HG03039 (cell line): ENCODE results near the gene KNG1.
A peak's percentile ranks its signal among the peaks of the same experiment; 100 is the strongest.
"Not testable (repeated sequence)": the region's sequence is repeated elsewhere in the genome, so short reads cannot be mapped to it uniquely, and the experiment has no call there.

ENCODE experiments used
- ATAC-seq: cut with Tn5 transposase; IDR thresholded peaks from one replicate; pipeline ENCODE4 v1.9.1; 2021; ENCODE audit warnings: mild to moderate bottlenecking, moderate library complexity; ENCODE audit not compliant: unreplicated experiment

Gene KNG1

GRCh38 chr3:186708983-186709679, 8.0 kb upstream of the KNG1 start:
- no peak for ATAC-seq

DNA sequence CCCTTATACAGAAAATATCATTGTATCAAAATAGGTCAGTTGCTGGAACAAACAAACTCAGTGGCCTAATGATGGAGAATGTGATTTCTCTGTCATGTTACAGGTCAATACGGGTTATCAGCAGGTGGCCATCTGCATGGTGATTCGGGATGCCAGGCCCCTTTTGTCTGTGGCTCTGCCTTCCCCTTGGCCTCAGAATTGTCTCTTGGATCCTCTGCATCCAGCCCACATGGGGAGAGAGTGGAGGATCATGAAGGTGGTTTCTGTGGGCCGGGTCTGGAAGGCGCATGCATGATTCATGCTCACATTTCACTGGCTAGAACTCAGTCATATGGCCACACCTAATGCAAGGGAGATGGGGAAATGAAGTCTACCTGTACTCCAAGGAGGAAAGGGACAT, 6.5 kb upstream of the KNG1 start:
- ATAC-seq: not testable (repeated sequence)

DNA sequence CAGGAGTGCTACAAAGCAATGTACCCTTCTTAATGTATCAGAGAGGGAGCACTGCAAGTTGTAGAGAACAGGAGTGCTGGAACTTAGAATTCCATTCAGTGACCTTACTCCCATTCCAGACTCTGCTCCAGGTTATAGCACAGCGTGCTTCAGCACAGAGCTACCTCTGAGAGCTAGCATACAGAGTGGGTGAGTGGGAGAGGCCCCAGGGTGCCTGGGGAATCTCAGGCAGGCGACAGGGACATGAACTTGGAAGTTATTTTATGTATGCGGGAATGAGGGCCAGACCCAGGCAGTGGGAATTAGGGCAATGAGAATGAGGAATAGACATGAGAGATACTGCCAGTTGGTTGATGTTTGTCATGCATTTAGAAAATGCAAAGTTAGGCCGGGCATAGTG, 3.7 kb upstream of the KNG1 start:
- no peak for ATAC-seq

DNA sequence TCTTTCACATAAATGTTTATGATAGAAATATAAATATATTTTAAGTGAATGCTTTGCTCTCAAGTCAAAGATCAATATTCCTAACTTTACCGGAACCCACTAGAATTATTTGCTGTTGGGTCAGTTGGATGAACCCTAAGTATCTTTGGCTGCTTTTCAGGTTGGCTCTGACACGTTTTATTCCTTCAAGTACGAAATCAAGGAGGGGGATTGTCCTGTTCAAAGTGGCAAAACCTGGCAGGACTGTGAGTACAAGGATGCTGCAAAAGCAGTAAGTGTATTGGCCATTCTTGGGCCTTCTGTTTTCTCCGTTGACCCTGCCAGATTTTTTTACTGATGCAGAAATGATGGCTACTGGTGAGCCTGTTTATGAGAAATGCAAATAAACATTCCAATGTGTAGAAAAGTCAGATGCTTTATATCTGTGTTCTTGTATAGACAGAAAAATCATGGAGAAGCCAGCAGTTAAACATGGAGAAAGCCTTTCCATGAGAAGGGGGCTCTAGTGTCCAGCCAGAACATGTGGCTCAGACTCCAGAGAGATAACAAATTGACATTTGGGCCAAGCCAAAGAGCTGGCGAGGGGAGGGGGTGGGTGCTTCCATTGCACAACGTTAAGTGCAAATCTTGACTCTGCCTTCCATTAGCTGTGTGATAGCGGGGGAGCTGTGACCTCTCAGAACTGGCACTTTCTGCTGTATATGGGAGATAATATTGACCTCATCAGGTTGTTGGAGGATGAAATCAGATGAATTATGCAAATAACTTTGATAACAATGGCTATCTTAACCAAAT, 3.0 kb downstream of the KNG1 start:
- ATAC-seq: no peak

GRCh38 chr3:186722457-186722856, 5.3 kb downstream of the KNG1 start:
- no peak for ATAC-seq

DNA sequence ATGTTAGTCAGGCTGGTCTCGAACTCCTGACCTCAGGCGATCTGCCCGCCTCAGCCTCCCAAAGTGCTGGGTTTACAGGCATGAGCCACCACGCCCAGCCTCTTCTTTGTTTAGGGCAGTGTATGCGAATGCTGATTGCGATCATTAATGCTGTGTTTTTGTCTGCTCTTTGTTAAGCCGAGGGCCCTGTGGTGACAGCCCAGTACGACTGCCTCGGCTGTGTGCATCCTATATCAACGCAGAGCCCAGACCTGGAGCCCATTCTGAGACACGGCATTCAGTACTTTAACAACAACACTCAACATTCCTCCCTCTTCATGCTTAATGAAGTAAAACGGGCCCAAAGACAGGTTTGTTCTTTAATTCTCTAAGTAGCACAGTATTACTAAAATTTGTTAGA, 7.8 kb downstream of the KNG1 start:
- ATAC-seq: no peak

DNA sequence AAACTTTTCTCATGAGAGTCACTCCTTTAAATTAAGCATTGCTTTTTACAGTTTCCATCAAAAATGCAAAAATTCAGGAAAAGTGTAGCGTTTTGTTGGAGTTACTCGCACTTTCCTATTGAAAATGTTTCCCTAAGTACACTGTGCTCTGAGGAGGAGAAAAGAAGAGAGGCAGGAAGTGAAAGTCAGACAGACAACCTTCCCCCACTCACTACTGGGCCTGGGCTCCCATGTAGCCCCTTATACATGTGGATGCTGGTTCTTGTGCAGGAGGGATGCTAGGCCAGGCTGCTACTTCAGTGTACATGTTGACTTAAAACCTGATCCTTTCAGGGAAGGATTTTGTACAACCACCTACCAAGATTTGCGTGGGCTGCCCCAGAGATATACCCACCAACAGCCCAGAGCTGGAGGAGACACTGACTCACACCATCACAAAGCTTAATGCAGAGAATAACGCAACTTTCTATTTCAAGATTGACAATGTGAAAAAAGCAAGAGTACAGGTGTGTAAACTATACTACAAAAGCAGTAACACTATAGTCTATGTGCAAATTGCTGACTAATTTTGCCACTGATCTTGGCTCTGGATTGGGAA, 15.1 kb downstream of the KNG1 start:
- ATAC-seq: no peak

DNA sequence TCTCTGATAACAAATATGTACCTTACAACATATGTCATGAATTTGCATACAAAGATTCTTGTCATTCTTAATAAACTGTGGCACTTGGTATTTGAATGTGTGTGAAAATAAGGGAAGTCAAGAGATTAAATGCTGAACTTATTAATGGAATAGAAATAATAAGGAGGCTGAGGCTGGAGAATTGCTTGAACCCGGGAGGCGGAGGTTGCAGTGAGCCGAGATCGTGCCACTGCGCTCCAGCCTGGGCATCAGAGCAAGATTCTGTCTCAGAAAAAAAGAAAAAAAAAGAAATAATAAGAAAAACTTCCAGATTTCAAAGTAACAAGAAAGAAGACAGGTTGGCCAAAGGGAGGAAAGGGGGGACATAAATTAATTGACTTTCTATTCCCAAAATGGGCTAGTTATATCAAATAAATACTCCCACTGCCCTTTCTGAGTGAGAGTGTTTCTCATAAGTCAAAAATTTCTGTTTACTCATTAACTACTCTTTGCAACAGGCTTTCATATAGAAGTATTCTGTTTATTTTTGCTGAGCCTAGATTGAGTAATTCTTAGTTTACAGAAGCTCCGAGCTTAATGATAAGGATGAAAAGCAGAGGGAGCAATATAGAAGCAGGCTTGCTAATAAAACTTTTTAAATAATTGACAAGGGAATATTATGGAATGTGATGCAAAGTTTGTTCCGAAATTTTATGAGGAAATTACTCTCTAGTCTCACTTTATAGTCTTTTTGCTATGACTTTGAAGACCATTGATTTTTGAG, 25.6 kb downstream of the KNG1 start:
- ATAC-seq: no peak

DNA sequence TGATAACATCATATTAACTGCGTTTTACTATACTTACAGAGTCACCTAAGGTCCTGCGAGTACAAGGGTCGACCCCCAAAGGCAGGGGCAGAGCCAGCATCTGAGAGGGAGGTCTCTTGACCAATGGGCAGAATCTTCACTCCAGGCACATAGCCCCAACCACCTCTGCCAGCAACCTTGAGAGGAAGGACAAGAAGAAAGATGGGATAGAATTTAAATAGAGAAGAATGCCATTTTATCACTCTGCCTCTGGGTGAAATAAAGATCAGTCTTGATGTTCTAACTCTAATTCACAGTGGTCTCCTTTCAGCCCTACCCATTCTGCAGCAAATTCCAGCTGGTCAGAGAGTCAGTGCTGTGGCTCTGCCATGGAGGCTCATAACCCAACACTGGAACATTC, 26.5 kb downstream of the KNG1 start:
- no peak for ATAC-seq

DNA sequence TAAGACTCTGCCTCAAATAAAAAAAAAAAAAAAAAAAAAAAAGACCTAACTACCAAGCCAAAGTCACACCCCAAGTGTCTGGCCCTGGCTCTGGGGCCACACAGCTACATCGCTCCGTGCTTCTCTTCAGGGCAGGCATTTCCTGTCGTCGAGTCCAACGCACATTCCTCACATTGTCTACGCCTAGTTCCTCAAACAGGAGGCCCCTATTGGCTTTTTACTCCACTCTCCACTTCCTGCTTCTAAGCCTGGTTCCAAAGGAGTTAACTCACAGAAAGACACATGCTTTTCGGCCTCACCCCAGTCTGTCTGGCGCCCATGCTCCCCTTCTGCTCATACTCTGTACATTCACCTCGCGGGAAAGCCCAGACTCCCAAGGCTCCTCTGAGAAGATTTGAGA, 28.8 kb downstream of the KNG1 start:
- no peak for ATAC-seq

- no peak for ATAC-seq
These were observed 33.2 kb downstream of the KNG1 start for GRCh38 chr3:186750316-186750715.

GRCh38 chr3:186751480-186751879, 34.3 kb downstream of the KNG1 start:
- ATAC-seq: no peak

- ATAC-seq: no peak
These were observed 36.8 kb downstream of the KNG1 start for GRCh38 chr3:186754006-186754405.

GRCh38 chr3:186754871-186755270, 37.7 kb downstream of the KNG1 start:
- ATAC-seq: no peak

GRCh38 chr3:186757214-186757613, 40.1 kb downstream of the KNG1 start:
- ATAC-seq: no peak

DNA sequence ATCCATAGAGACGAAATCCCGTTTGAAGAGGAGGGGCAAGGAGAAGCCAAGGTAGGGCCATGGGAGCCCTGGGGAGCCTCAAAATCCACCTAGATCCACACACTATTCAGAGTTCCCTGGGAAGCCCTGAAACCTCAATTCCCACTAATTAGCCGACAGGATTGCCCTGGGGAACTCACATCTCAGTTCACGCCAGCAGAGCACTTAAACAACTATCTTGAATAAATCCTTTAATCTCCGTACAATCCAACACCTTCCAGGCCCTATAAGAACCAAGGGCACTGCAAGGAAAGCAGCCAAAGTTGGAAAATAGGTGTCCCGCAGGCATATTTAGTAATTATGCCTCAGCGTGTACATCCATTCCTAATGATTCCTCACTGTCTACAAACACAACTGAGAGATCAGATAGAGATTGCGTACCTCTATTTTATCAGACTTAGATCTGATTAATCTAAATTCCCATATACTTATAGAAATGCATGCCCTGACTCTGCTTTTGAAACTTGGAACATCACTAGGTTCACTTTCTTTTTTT, 40.6 kb downstream of the KNG1 start:
- no peak for ATAC-seq

DNA sequence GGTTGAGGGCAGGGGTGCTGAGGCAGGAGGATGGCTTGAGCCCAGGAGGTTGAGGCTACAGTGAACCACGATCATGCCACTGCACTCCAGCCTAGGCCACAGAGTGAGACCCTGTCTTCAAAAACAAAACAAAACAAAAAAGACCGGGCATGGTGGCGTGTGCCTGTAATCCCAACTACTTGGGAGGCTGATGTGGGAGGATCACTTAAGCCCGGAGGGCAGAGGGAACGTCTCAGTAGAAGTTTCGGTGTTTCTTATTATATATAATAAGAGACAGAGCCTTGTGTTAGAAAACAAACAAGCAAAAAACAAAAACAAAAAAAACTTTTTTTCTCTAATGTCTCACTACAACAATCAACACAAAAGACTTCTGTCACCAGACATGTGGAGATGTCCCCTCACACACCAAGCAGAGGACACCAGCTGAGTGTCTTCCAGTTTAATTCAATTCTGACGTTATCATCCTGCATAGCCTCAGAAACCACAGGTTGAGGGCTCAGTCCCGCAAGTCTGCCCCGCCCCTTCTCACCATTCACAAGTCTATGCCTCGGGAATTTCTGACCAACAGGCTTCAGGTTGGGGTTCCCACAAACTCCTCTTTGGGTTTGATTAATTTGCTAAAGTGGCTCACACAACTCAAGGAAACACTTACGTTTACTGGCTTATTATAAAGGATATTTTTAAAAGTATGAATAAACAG, 42.2 kb downstream of the KNG1 start:
- no peak for ATAC-seq

DNA sequence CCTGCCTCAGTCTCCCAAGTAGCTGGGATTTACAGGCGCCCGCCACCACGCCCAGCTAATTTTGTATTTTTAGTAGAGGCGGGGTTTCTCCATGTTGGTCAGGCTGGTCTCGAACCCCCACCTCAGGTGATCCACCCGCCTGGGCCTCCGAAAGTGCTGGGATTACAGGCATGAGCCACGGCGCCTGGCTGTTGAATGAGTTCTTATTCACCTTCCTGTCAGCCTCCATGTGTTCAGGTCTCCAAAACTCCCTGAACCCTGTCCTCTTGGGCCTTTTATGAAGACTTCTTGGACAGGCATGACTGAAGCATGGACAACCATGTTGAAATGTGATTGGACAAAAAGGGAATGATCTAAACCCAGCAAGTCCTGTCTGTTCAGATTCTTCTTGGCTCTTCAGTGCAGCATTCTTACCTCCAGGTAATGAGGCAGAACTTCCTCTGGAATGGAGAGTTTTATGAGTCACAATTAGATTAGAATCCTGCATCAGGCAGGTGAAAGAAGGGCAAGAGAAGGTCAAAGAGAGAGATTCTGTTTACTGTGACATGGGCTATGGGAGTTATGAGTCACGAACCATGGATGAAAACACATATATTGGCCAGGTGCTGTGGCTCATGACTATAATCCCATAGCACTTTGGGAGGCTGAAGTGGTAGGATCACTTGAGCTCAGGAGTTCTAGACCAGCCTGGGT, 43.1 kb downstream of the KNG1 start:
- no peak for ATAC-seq

- ATAC-seq: no peak
These were observed 43.8 kb downstream of the KNG1 start for GRCh38 chr3:186760897-186761447.

DNA sequence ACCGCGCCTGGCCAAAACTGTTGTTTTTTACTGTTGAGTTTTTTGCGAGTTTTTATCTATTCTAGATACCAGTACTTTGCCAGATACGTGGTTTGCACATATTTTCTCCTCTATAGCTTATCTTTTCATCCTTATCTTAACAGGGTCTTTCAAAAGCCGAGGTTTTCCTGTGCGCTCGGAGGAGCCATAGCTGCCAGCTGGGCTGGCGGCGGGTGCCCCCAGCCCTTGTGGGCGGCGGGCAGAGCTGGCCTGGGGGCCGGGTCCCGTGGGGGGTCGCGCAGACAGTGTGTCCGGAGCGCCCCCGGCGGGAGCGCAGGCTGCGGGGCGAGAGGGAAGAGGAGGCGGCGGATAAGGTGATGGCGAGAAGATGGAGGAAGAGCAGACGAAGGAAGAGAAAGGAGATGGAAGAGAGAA, 55.1 kb downstream of the KNG1 start:
- ATAC-seq: peak; percentile 24
